ENCODE results near the gene GRID1. TPM values are rescaled to one million over a fixed set of nuclear protein-coding genes. Genes with fewer than 3 reads are reported as not detected.

The GRID1 gene
- total and polyA plus RNA-seq, 10 of the 15 experiments (the other 5 are each of a cell fraction or from before 2014, with no cell fraction given) = 0.04 to 0.62 (median 0.08) TPM; not detected in 5

DNA sequence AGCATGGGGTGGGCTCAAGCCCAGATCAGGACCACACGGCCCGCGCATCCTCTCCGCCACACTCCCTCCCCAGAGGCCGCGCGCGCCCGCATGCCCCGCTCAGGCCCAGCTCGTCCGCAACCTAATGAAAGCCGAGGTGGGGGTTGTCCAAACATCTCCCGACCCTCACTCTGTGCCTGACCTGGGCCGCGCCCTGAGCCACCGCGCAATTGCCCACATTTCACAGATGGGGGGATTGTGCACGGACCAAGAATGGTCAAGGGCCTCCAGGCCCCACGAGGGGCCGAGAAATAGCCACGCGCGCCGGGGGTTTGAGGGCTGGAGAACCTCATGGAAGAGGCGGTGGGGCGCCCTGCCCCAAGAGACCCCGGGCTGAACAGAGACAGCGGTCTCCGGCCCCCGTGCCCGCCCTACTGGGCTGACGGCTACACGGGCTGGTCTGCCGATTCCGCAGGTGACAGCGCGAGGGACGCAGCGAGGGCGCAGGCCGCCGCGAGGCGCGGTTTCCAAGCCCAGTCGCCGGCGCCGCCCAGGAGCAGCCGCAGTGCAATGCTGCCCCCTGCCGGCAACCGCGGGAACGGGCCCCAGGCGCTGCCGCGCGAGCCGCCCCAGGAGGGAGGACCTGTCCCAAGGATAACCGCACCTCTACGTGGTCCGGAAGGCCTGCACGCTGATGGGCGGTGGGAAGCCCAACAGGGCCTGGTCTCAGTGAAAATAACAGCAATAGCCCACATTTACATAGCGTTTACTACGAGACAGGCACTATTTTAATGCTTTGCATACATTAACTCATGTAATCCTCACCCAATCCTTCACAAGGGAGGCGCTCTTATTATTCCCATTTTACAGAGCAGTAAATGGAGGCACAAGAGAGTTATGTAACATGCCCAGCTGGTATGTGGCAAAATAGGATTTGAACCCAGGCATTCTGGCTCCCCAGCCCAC, 10.5 kb upstream of the GRID1 start (continued):
- TF ChIP-seq PML (IDR thresholded peaks at IDR 0.05; ENCODE audit: low read length) = no peak
- TF ChIP-seq, protein P1, sequence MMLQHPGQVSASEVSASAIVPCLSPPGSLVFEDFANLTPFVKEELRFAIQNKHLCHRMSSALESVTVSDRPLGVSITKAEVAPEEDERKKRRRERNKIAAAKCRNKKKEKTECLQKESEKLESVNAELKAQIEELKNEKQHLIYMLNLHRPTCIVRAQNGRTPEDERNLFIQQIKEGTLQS (IDR thresholded peaks at IDR 0.05; ENCODE audit: borderline replicate concordance, extremely low read depth, low read depth, low read length) = no peak
- TF ChIP-seq POU2F2 (IDR thresholded peaks at IDR 0.05; ENCODE audit: borderline replicate concordance, low read depth, low read length) = peak; percentile 23; the same call in 1 of the 3 replicates
- no peak for TF ChIP-seq CEBPB (IDR thresholded peaks at IDR 0.05; ENCODE audit: borderline replicate concordance in 1 of 2, low read depth in 2 of 2, low read length in 2 of 2)
- TF ChIP-seq TCF3 (IDR thresholded peaks at IDR 0.05; ENCODE audit: borderline replicate concordance, insufficient read depth, low read depth, low read length) = no peak
- no peak for TF ChIP-seq ZZZ3 (IDR thresholded peaks at IDR 0.05; ENCODE audit: control insufficient read depth, insufficient read length, low read depth)
- TF ChIP-seq TARDBP (IDR thresholded peaks at IDR 0.05; ENCODE audit: borderline replicate concordance) = no peak
- TF ChIP-seq RELA (IDR thresholded peaks at IDR 0.05; ENCODE audit: borderline replicate concordance, partially characterized antibody) = peak; percentile 22
- TF ChIP-seq CHD2 (IDR thresholded peaks at IDR 0.05; ENCODE audit: borderline replicate concordance, low read depth, low read length) = 0 out of 2 replicates have a peak, but pooled peaks have one; percentile 36
- TF ChIP-seq SMARCA5 (IDR thresholded peaks at IDR 0.05) = peak; percentile 94
- peak; percentile 74 for TF ChIP-seq RAD21 (IDR thresholded peaks at IDR 0.05; ENCODE audit: insufficient read depth, low read depth, low read length)
- TF ChIP-seq JUND (IDR thresholded peaks at IDR 0.05; ENCODE audit: low read depth, low read length) = no peak
- TF ChIP-seq NFYB (IDR thresholded peaks at IDR 0.05; ENCODE audit: insufficient read depth, low read depth, low read length) = no peak
- TF ChIP-seq, protein P2, sequence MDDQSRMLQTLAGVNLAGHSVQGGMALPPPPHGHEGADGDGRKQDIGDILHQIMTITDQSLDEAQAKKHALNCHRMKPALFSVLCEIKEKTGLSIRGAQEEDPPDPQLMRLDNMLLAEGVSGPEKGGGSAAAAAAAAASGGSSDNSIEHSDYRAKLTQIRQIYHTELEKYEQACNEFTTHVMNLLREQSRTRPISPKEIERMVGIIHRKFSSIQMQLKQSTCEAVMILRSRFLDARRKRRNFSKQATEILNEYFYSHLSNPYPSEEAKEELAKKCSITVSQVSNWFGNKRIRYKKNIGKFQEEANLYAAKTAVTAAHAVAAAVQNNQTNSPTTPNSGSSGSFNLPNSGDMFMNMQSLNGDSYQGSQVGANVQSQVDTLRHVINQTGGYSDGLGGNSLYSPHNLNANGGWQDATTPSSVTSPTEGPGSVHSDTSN (IDR thresholded peaks at IDR 0.05; ENCODE audit: insufficient replicate concordance, low read depth, low read length) = no peak
- no peak for TF ChIP-seq CREB1 (IDR thresholded peaks at IDR 0.05; ENCODE audit: low read depth)
- TF ChIP-seq, protein P3, sequence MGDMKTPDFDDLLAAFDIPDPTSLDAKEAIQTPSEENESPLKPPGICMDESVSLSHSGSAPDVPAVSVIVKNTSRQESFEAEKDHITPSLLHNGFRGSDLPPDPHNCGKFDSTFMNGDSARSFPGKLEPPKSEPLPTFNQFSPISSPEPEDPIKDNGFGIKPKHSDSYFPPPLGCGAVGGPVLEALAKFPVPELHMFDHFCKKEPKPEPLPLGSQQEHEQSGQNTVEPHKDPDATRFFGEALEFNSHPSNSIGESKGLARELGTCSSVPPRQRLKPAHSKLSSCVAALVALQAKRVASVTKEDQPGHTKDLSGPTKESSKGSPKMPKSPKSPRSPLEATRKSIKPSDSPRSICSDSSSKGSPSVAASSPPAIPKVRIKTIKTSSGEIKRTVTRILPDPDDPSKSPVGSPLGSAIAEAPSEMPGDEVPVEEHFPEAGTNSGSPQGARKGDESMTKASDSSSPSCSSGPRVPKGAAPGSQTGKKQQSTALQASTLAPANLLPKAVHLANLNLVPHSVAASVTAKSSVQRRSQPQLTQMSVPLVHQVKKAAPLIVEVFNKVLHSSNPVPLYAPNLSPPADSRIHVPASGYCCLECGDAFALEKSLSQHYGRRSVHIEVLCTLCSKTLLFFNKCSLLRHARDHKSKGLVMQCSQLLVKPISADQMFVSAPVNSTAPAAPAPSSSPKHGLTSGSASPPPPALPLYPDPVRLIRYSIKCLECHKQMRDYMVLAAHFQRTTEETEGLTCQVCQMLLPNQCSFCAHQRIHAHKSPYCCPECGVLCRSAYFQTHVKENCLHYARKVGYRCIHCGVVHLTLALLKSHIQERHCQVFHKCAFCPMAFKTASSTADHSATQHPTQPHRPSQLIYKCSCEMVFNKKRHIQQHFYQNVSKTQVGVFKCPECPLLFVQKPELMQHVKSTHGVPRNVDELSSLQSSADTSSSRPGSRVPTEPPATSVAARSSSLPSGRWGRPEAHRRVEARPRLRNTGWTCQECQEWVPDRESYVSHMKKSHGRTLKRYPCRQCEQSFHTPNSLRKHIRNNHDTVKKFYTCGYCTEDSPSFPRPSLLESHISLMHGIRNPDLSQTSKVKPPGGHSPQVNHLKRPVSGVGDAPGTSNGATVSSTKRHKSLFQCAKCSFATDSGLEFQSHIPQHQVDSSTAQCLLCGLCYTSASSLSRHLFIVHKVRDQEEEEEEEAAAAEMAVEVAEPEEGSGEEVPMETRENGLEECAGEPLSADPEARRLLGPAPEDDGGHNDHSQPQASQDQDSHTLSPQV (IDR thresholded peaks at IDR 0.05) = peak; percentile 74; the same call in 1 of the 2 replicates
- no peak for TF ChIP-seq POLR2AphosphoS5 (IDR thresholded peaks at IDR 0.05; ENCODE audit: low read length)
- TF ChIP-seq HCFC1 (IDR thresholded peaks at IDR 0.05; ENCODE audit: low read length) = no peak
- no peak for TF ChIP-seq SUZ12 (IDR thresholded peaks at IDR 0.05; ENCODE audit: unreplicated experiment)
- no peak for TF ChIP-seq GABPA (IDR thresholded peaks at IDR 0.05; ENCODE audit: low read depth)
- TF ChIP-seq SIN3A (IDR thresholded peaks at IDR 0.05; ENCODE audit: low read depth, low read length) = no peak
- TF ChIP-seq NFXL1 (IDR thresholded peaks at IDR 0.05; ENCODE audit: borderline replicate concordance) = no peak
- no peak for TF ChIP-seq EP300 (IDR thresholded peaks at IDR 0.05; ENCODE audit: borderline replicate concordance in 1 of 2, control insufficient read depth in 1 of 2, low read depth in 2 of 2, low read length in 2 of 2)
- TF ChIP-seq, protein P4, sequence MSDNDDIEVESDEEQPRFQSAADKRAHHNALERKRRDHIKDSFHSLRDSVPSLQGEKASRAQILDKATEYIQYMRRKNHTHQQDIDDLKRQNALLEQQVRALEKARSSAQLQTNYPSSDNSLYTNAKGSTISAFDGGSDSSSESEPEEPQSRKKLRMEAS (IDR thresholded peaks at IDR 0.05; ENCODE audit: low read depth, low read length) = no peak
